B cell (primary cell): ENCODE results near the gene ORMDL3.

Experiments
- CTCF ChIP-seq: fragments of 200-600 bp; IDR thresholded peaks from one replicate; pipeline ENCODE4 v1.8.0; 2022; ENCODE audit warnings: antibody characterized with exemption, mild to moderate bottlenecking
- EZH2 ChIP-seq: IDR thresholded peaks from 2 replicates; pipeline ENCODE4 v1.6.1; 2012; ENCODE audit warnings: borderline replicate concordance, low read depth, mild to moderate bottlenecking, moderate library complexity, low read length; ENCODE audit not compliant: insufficient read depth, poor library complexity, severe bottlenecking

GRCh38 chr17:39962642-39963220 lies 35.3 kb upstream of the ORMDL3 start, which contains the start of gene GSDMA:
- no peak for TF ChIP-seq CTCF
- no peak for TF ChIP-seq EZH2
